ENCODE data around the gene STPG2. TPM values are rescaled to one million over a fixed set of nuclear protein-coding genes. Genes with fewer than 3 reads are reported as not detected.

STPG2 gene
- total and polyA plus RNA-seq, 2 experiments from 2014 or later, result 0.32 TPM; not detected in 1

- in situ Hi-C loops (cut with MboI), result no loop called here
- Histone ChIP-seq H3K4me3 (no peak overlapping the region), H3K4me1 (ENCODE audit: insufficient read depth) (no peaks in the 10 kb centered on the region), H3K9ac (no peak overlapping the region), H4K20me1 (ENCODE audit: insufficient read depth) (no peaks in the 10 kb centered on the region), H3K9me2 (ENCODE audit: insufficient read depth) (no peaks in the 10 kb centered on the region), H3K36me3 (ENCODE audit: low read depth) (no peaks in the 10 kb centered on the region), H3K27me3 (replicated peaks; ENCODE audit: insufficient read depth) (no peaks in the 10 kb centered on the region), H3K4me2 (ENCODE audit: unreplicated experiment) (no peak overlapping the region), H3K9me3 (ENCODE audit: low read depth) (no peaks in the 10 kb centered on the region), H2AFZ (no peak overlapping the region), H3K27ac (no peak overlapping the region), H3F3A (ENCODE audit: insufficient read depth) (no peaks in the 10 kb centered on the region), H3K79me2 (ENCODE audit: insufficient read depth) (no peaks in the 10 kb centered on the region)
- WGBS, 2 experiments (ENCODE audit: low coverage in 1 of 2, low lambda C conversion rate in 2 of 2, missing lambda C conversion rate in 2 of 2), result 25% methylated on average over 5 to 6 of the region's 6 CpGs
- no peak for DNase-seq
- TF ChIP-seq EZH2phosphoT487 (IDR thresholded peaks at IDR 0.05; ENCODE audit: insufficient read depth, low read depth) (no peak), EZH2 (IDR thresholded peaks at IDR 0.05; ENCODE audit: insufficient read depth, poor library complexity, severe bottlenecking) (no peak)
Measured at GRCh38 chr4:97994765-97995465, 148.4 kb downstream of the STPG2 start.

- Histone ChIP-seq H3K9me3 (ENCODE audit: low read depth) (no peaks in the 10 kb centered on the region), H3K4me3 (no peak overlapping the region), H3K9ac (no peak overlapping the region), H4K20me1 (ENCODE audit: insufficient read depth) (no peaks in the 10 kb centered on the region), H2AFZ (no peak overlapping the region), H3K9me2 (ENCODE audit: insufficient read depth) (no peaks in the 10 kb centered on the region), H3K79me2 (ENCODE audit: insufficient read depth) (no peaks in the 10 kb centered on the region), H3K36me3 (ENCODE audit: low read depth) (no peaks in the 10 kb centered on the region), H3K27me3 (replicated peaks; ENCODE audit: insufficient read depth) (no peaks in the 10 kb centered on the region), H3K27ac (no peak overlapping the region), H3F3A (ENCODE audit: insufficient read depth) (no peaks in the 10 kb centered on the region), H3K4me1 (ENCODE audit: insufficient read depth) (no peaks in the 10 kb centered on the region), H3K4me2 (ENCODE audit: unreplicated experiment) (no peak overlapping the region)
- WGBS, 2 experiments (ENCODE audit: low coverage in 1 of 2, low lambda C conversion rate in 2 of 2, missing lambda C conversion rate in 2 of 2), result 0 to 3% methylated on average over 1 of the region's 1 CpG
- TF ChIP-seq EZH2phosphoT487 (IDR thresholded peaks at IDR 0.05; ENCODE audit: insufficient read depth, low read depth) (no peak), EZH2 (IDR thresholded peaks at IDR 0.05; ENCODE audit: insufficient read depth, poor library complexity, severe bottlenecking) (no peak)
- no peak for DNase-seq
- in situ Hi-C loops (cut with MboI), result no loop called here
Measured at GRCh38 chr4:97990409-97990808, 152.9 kb downstream of the STPG2 start.

- Histone ChIP-seq H3K4me3 (no peak overlapping the region), H3K36me3 (ENCODE audit: low read depth) (no peaks in the 10 kb centered on the region), H3K4me1 (ENCODE audit: insufficient read depth) (no peaks in the 10 kb centered on the region), H2AFZ (no peak overlapping the region), H3K9ac (no peak overlapping the region), H3K79me2 (ENCODE audit: insufficient read depth) (no peaks in the 10 kb centered on the region), H3K27me3 (replicated peaks; ENCODE audit: insufficient read depth) (no peaks in the 10 kb centered on the region), H3K9me2 (ENCODE audit: insufficient read depth) (no peaks in the 10 kb centered on the region), H3K9me3 (ENCODE audit: low read depth) (no peaks in the 10 kb centered on the region), H4K20me1 (ENCODE audit: insufficient read depth) (no peaks in the 10 kb centered on the region), H3F3A (ENCODE audit: insufficient read depth) (no peaks in the 10 kb centered on the region), H3K4me2 (ENCODE audit: unreplicated experiment) (no peak overlapping the region), H3K27ac (no peak overlapping the region)
- in situ Hi-C loops (cut with MboI), result no loop called here
- TF ChIP-seq EZH2 (IDR thresholded peaks at IDR 0.05; ENCODE audit: insufficient read depth, poor library complexity, severe bottlenecking) (no peak), EZH2phosphoT487 (IDR thresholded peaks at IDR 0.05; ENCODE audit: insufficient read depth, low read depth) (no peak)
- 17 to 20% methylated on average over 2 of the region's 2 CpGs for WGBS, 2 experiments (ENCODE audit: low coverage in 1 of 2, low lambda C conversion rate in 2 of 2, missing lambda C conversion rate in 2 of 2)
- DNase-seq, result peak; percentile 31
Measured at GRCh38 chr4:97987019-97987648, 156.1 kb downstream of the STPG2 start.

GRCh38 chr4:97984545-97985131 is 158.6 kb downstream of the STPG2 start:
- peak; percentile 15 for DNase-seq
- H3K4me2 ChIP-seq (ENCODE audit: unreplicated experiment), result no peak overlapping the region
- no peaks in the 10 kb centered on the region for H3K9me2 ChIP-seq (ENCODE audit: insufficient read depth)
- no peaks in the 10 kb centered on the region for H3F3A ChIP-seq (ENCODE audit: insufficient read depth)
- H3K79me2 ChIP-seq (ENCODE audit: insufficient read depth), result no peaks in the 10 kb centered on the region
- no peak for TF ChIP-seq EZH2phosphoT487 (IDR thresholded peaks at IDR 0.05; ENCODE audit: insufficient read depth, low read depth)
- no peak for TF ChIP-seq EZH2 (IDR thresholded peaks at IDR 0.05; ENCODE audit: insufficient read depth, poor library complexity, severe bottlenecking)
- no peaks in the 10 kb centered on the region for H3K4me1 ChIP-seq (ENCODE audit: insufficient read depth)
- no peaks in the 10 kb centered on the region for H4K20me1 ChIP-seq (ENCODE audit: insufficient read depth)
- no peaks in the 10 kb centered on the region for H3K27me3 ChIP-seq (replicated peaks; ENCODE audit: insufficient read depth)
- 23 to 27% methylated on average over 5 of the region's 5 CpGs for WGBS, 2 experiments (ENCODE audit: low coverage in 1 of 2, low lambda C conversion rate in 2 of 2, missing lambda C conversion rate in 2 of 2)
- no peak overlapping the region for H3K4me3 ChIP-seq
- H3K36me3 ChIP-seq (ENCODE audit: low read depth), result no peaks in the 10 kb centered on the region
- no peak overlapping the region for H3K9ac ChIP-seq
- H2AFZ ChIP-seq, result no peak overlapping the region
- H3K9me3 ChIP-seq (ENCODE audit: low read depth), result no peaks in the 10 kb centered on the region
- no peak overlapping the region for H3K27ac ChIP-seq
- in situ Hi-C loops (cut with MboI), result no loop called here
